Bladder microvascular endothelial cell (primary cell): ENCODE results near the gene UFD1. TPM values are rescaled to one million over a fixed set of nuclear protein-coding genes. Genes with fewer than 3 reads are reported as not detected.

Source experiments
- total RNA-seq: library from RNA; depleted of rRNA; stranded (reverse); fragments of >200 nt; gene quantifications from 2 replicates; pipeline ENCODE4 v1.2.3, GENCODE V29; 2014

The UFD1 gene, protein sequence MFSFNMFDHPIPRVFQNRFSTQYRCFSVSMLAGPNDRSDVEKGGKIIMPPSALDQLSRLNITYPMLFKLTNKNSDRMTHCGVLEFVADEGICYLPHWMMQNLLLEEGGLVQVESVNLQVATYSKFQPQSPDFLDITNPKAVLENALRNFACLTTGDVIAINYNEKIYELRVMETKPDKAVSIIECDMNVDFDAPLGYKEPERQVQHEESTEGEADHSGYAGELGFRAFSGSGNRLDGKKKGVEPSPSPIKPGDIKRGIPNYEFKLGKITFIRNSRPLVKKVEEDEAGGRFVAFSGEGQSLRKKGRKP
- total RNA-seq, result 99.4 and 116 TPM in 2 replicates

DNA sequence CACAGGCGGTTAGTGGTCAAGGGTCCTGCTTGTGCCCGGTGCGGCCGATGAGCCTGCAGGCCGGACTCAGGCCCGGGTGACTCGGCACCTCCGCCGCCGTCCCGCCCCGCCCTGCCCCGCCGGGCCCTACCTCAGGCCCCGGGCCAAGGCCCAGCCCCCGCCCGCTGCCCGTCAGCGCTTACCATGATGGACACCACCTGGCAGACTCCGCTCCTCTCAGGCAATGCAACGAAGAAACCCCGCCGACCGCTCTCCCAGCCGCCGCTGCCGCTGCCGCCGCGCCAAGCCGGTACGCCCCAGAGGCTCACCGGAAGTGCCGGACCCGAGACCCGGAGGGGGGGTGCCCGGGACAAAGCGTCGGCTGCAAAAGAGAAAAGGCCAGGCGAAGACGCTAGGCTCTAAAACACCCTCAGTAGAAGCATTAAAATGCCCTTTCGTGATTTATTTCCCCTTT is at the start of gene UFD1:
UFD1 (minus strand) TSS at position 293 of the 454 bp plus-strand sequence; CDS start at position 185, 108 bp downstream.

DNA sequence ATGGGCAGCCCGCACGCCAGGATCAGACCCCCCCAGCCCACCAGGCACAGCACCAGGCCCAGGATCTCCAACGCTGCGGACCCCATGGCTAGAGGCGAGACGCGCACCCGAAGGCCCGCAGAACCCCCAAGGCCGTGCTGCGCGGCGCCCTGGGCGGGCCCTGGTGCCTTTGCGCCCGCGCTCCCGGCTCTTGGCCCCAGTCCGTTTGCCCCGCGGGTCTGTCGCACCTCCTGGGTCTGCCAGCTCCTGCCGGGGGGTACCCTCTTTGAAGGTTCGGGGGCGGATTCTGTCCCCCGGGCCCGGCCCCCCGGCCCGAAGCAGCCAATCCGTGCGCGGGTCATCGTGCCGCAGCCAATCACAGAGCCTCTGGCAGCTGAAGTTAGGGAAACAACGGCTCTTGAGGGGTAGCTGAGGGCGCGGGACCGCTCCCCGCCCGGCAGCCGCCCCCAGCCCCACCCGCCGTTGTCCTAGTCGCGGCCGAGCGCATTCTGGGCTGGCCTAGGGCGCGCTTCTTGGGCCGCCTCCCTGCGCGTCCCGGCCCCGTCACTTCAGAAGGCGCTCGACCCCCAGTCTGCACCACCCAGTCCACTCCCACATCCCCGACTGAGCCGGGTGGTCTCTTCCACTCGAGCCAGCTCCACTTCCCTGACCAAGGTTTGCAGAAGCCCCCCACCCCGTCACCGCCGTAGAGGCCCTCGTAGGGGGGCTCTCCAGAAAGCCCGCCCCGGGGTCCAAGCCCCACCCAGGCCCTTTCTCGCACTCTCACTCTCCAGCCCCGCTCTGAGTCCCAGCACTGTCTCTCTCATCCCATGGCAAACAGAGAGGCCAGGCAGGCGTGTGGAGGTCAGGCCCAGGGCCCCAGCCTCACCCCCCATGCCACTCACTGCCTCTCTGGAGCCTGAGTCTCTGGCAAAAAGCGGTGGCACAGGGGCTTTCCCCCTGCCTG is 45.5 kb upstream of the UFD1 start, which contains the start of gene CLDN5:
CLDN5 (minus strand) TSS at position 241 of the 946 bp plus-strand sequence; CDS start at position 86, 155 bp downstream.

DNA sequence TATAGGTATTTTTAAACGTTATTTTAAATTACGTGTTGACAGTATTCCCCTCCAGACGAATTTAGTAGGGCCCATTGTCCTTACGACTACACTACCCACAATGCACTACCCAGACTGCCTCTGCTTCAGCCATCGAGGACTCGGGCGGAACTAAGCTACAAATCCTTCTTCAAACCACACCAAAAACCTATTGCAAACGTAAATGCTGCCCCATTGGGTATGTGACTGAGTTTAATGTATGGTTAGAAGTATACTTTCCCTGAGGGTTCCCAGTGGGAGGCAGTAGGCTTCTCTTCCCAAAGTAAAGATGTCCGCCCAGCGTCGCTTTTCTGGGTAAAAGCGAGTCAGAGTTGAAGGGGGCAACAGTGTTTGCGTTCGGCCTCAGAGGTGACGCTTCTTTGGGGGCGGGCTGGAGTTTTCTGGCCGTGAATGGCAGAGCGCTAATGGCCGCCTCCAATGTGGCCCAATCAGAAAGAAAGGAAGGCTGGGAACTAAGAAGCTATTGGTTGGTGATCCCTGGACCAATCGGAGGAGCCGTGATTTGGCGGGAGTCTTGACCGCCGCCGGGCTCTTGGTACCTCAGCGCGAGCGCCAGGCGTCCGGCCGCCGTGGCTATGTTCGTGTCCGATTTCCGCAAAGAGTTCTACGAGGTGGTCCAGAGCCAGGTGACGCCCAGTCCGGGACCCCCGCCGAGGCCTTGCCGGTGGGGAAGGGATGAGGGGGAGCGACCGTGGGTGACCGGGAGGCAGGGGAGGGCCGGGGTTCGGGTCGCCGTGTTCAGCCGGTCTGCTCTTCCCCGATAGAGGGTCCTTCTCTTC is 571 bp upstream of the UFD1 start, which contains the start of gene CDC45:
CDC45 (plus strand) TSS at position 566 of the 818 bp plus-strand sequence; CDS start at position 615, 49 bp downstream.

DNA sequence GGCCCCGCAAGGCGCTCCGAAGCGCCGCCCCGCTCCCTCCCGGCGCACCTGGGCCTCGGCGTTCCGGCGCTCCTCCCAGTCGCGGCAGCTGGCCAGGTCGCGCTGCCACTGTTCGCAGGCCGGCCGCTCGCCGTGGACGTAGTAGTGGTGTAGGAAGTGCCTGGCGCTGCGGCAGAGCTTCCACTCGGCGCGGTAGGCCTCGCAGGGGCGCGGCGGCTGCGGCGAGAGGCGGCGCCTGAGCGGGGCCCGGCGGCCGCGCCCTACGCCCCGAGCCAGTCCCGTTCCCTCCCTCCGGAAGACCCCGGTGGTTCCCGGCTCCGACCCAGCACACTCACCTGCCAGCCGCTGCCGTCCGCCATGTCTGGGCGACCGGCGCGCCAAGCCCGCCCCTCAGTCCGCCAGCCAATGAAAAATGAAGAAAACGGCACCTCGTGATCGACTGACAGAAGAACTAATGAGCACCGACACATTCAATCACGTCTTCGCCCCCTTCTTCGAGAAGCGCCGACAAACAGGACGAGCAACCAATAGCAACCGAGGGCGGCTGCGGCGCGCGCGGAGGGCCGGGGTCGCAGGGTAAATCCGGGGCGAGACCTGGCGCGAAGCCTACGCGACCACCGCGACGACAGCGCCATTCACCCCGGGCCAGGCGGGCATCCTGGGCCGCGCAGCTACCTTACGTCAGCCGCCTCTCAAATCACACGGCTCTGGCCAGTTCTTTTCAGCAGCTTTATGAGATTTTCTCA is 31.5 kb downstream of the UFD1 start, which contains the start of gene C22orf39:
C22orf39 (minus strand) TSS at position 382 of the 746 bp plus-strand sequence; CDS start at position 359, 23 bp downstream.

DNA sequence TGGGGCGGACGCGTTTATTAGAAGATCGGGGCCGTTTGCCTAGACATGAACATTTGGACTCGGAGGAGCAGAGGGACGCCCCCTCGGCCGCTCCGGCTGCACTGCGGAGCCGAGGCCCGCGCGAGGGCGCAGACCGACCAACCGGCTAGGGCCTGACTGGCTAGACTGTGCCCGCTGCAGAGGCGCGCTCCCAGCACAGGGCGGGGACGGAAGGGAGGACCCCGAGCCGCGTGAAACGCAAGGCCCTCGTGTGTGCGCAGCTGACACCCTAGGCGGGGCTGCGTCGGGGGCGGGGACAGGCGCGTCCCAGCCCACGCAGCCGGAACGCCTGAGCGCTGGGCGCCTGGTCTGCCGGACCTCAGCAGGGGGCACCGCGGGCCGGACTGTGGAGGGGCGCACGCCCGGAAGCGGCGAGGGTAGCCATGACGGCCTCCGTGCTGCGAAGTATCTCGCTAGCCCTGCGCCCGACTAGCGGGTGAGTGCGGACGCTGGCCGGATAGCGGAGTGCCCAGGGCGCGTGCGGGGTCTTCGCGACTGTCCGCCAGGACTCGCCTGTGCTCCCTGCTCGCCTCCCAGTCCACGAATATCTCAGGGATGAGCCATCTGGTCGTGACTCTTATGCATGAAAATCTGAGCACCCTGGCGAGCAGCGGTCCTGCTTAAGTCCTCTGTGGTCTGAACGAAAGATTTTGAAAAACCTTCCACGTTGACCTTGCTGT is 46.7 kb downstream of the UFD1 start, which contains the start of gene MRPL40:
MRPL40 (plus strand) TSS at position 413 of the 719 bp plus-strand sequence; CDS start at position 423, 10 bp downstream.

DNA sequence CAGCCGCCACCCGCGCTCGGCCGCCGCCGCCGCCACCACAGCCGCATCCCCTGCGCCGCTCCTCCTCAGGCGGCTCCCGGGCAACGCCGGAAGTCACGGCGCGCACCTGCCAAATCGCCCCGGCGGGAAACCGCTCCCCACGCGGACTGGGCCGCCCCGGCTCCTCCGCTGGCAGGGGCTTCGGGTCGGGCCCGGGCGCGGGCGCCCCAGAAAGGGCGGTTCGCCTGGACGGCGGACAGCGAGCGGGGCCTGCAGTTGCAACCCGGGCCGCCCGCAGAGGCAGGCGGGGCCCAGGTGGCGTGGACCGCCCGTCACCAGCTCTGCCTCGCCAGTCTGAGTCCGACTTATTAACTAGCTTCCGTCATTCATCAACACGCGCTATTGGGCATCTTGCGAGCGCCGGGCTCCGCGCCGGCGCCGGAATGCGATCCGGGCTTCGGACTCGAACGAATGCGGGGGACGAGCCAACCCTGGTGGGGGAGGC is 47.3 kb downstream of the UFD1 start, which contains the start of gene HIRA:
HIRA (minus strand) TSS at position 85 of the 484 bp plus-strand sequence. CDS start 257 bp downstream, outside the sequence.

Other genes with a start within 250 kb of the UFD1 start
- 3.1 and 7.6 TPM in 2 replicates for gene CLTCL1, start 187.5 kb downstream of the UFD1 start, total RNA-seq
- 14.7 and 28.5 TPM in 2 replicates for gene HIRA, start 47.5 kb downstream of the UFD1 start, total RNA-seq
- gene MRPL40, start 46.6 kb downstream of the UFD1 start, total RNA-seq, result 19.7 and 26.1 TPM in 2 replicates
- 17.5 and 33.3 TPM in 2 replicates for gene C22orf39, start 31.5 kb downstream of the UFD1 start, total RNA-seq
- 28.6 and 29.6 TPM in 2 replicates for gene CDC45, start 727 bp upstream of the UFD1 start, total RNA-seq
- gene CLDN5, start 45.2 kb upstream of the UFD1 start, total RNA-seq, result 578 and 926 TPM in 2 replicates
- gene SEPTIN5, start 235.3 kb upstream of the UFD1 start, total RNA-seq, result 5.0 and 82.0 TPM in 2 replicates
- 0.65 and 3.3 TPM in 2 replicates for gene GP1BB, start 244.3 kb upstream of the UFD1 start, total RNA-seq